ENCODE results near the gene ATXN1. TPM values are rescaled to one million over a fixed set of nuclear protein-coding genes. Genes with fewer than 3 reads are reported as not detected.
"Not testable (repeated sequence)": the region's sequence is repeated elsewhere in the genome, so short reads cannot be mapped to it uniquely, and the experiment has no call there.

ATXN1 gene
- polyA plus RNA-seq, 3 donors = 17.7 to 21.1 (median 20.5) TPM

DNA sequence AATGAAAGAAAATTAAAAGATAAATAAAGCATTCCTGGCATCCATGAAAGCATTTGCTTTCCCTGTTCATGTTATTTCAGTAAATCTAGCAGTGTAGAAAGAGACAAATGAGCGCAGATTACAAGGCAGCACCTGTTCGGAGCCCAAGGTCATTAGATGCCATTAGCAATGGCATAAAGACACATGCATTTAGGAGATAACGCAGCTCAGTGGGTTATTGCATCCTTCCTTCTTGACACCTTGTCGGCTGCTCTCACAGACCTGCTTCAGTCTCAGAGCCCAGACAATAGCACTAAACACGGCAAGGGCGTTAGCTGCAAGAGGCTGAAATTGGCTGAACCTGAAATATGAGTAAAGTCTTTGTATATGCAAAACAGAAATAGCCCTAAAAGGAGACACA is 140.3 kb downstream of the ATXN1 start:
- no peak for DNase-seq

DNA sequence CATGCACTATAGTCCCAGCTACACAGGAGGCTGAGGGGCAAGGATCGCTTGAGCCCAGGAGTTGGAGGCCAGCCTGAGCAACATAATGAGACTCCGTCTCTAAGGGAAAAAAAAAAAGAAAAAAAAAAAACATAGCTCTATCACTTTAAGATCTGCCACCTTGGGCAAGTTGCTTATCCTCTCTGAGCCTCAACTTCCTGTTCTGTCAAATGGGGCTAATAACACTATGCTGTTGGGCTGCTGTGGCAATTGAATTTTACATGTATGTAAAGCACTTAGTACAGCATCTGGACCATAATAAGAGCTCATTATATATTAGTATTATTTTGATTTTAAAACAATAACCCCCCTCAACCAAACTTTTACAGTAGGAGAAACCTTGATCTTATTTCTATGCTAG is 141.5 kb downstream of the ATXN1 start:
- no peak for DNase-seq

- DNase-seq = peak; percentile 66
Observed at GRCh38 chr6:16618962-16619361, 142.3 kb downstream of the ATXN1 start.

DNA sequence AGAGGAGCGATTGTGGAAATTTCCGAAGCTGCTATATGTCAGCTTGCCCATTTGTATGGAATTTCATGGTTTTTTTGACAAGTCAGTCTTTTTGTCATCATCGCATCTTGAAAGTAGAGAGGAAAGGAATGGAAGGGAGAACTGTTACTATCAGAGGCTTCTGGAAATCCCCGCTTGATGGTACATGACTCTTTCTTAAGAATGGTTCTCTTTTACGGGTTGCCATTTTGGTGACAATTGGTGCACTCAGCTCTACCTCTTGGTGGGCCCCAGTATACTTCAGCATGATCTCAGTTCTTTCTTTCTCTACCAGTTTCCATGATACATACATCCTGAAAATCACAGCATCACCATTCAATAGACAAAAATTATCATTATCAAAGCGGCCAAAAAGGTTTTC is 146.0 kb downstream of the ATXN1 start:
- DNase-seq = not testable (repeated sequence)

DNA sequence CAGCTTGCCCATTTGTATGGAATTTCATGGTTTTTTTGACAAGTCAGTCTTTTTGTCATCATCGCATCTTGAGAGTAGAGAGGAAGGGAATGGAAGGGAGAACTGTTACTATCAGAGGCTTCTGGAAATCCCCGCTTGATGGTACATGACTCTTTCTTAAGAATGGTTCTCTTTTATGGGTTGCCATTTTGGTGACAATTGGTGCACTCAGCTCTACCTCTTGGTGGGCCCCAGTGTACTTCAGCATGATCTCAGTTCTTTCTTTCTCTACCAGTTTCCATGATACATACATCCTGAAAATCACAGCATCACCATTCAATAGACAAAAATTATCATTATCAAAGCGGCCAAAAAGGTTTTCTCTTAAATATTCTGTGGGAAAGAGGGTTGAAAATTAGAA is 147.1 kb downstream of the ATXN1 start:
- DNase-seq = not testable (repeated sequence)

DNA sequence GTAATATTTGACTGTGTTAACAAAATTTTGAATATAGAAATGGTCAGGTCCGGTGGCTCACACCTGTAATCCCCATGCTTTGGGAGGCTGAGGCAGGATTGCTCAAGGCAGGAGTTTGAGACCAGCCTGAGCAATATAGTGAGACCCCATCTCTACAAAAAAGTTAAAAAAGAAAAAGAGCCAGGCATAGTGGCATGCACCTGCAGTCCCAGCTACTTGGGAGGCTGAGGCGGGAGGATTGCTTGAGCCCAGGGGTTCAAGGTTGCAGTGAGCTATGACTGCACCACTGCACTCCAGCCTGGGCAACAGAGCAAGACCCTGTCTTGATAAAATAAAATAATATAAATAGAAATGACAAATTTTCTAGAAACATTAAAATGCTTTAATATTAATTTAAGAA is 147.8 kb downstream of the ATXN1 start:
- not testable (repeated sequence) for DNase-seq

- no peak for DNase-seq
Observed at GRCh38 chr6:16608444-16608843, 152.8 kb downstream of the ATXN1 start.

DNA sequence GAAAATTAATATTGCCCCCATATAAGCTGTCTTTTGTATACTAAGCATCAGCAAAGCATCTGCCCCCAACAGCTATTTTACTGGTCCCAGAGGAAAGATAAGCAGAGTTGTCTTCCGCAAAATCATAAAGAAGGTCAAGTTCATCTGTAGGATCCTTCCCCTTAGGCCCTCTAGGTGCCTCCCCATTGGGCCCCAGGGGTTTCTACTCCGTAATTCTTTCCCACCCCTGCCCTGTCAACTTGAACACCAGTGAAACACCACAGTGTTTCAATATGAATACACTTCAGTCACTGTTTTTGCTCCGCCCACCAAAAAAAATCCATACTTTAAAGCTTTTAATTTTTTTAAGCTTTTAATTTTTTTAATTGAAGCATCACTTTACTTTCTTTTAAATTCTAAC is 159.2 kb downstream of the ATXN1 start:
- DNase-seq = no peak

GRCh38 chr6:16600701-16601100 is 160.6 kb downstream of the ATXN1 start:
- DNase-seq = no peak

- DNase-seq = no peak
Observed at GRCh38 chr6:16600026-16600425, 161.2 kb downstream of the ATXN1 start.

- no peak for DNase-seq
Observed at GRCh38 chr6:16596616-16597331, 164.5 kb downstream of the ATXN1 start.

- no peak for DNase-seq
Observed at GRCh38 chr6:16595514-16596120, 165.6 kb downstream of the ATXN1 start.

- DNase-seq = no peak
Observed at GRCh38 chr6:16594849-16595248, 166.4 kb downstream of the ATXN1 start.

DNA sequence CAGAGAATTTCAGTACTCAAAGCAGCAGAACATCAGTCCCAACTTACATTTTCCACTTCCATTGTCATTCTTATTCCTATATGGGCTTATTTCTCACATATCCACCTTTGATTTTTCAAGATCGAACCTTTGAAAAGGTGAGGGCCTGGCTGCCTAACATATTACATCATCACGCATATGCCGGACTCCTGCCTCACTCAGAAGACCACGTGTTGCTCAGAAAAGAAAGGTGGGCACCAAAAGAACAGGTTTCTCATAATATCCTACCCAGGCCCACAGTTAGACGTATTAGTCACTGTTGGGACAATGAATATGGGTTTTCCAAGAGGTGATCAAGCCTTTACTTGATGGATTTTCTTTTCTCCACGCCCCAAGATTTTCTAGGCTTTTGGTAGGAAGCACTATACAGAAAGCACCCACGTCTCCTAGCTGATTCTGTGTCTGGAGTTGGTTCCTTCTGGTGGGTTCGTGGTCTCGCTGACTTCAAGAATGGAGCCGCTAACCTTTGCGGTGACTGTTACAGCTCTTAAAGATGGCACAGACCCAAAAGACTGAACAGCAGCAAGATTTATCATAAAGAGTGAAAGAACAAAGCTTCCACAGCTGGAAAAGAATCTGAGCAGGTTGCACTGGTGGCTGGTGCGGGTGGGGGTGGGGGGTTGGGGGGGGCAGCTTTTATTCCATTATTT is 168.9 kb downstream of the ATXN1 start:
- DNase-seq = no peak

GRCh38 chr6:16591396-16592222 is 169.7 kb downstream of the ATXN1 start:
- DNase-seq = no peak

- DNase-seq = no peak
Observed at GRCh38 chr6:16585805-16586204, 175.5 kb downstream of the ATXN1 start.

GRCh38 chr6:16583144-16583762 is 178.0 kb downstream of the ATXN1 start:
- DNase-seq = no peak

- no peak for DNase-seq
Observed at GRCh38 chr6:16582446-16583143, 178.7 kb downstream of the ATXN1 start.

GRCh38 chr6:16578695-16579285 is 182.5 kb downstream of the ATXN1 start:
- DNase-seq = no peak

DNA sequence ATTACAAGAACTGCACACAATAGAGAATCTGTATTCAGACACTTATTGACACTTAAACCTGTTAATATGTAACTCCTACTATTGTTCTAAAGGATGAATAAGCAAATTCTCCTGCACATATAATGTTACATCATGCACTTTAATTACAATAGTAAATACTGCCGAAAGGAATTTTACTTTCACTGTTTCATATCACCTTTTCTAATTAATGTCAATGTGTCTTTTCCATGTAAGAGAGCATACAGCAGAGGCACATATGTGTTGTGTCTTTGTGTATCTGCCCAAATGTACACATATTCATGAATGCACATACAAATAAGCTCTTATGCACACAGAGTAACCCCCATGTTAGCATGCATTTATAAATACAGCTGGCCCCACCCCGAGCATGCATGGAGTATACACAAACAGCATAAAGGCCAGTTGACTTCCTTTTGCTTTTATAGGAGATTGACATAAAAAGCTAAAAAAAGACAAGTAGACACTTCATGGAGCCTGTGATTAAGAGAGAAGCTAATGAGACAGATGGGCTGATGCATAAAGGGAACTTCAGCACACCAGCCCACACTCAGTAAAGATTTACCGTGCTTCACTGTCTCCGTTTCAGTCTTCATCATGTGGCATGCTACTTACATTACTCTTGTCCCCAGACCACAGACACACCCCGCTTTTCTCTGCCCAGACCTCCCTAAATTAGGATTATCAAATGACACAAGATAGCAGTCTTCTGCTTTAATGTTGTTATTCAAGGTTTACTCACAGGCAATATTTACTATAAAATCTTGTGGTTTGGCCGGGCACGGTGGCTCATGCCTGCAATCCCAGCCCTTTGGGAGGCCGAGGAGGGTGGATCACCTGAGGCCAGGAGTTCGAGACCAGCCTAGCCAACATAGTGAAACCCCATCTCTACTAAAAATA is 184.6 kb downstream of the ATXN1 start:
- no peak for DNase-seq
